Loucy (cell line): ENCODE data around the gene OGDH.

Experiments used
- H2AFZ ChIP-seq: fragments of 200-600 bp; sonication (generic); 2 replicates; pipeline ENCODE4 v1.6.0; 2016; ENCODE audit warnings: antibody characterized with exemption, mild to moderate bottlenecking, low read length, moderate library complexity
- H3F3A ChIP-seq: fragments of 200-600 bp; 2 replicates; pipeline ENCODE4 v1.6.0; 2016; ENCODE audit warnings: antibody characterized with exemption, low read depth, mild to moderate bottlenecking
- H3K27me3 ChIP-seq: fragments of 200-600 bp; sonication (generic); 2 replicates; pipeline ENCODE4 v1.6.1; 2014; ENCODE audit warnings: low read length, mild to moderate bottlenecking; ENCODE audit not compliant: insufficient read depth, poor library complexity, severe bottlenecking
- H3K36me3 ChIP-seq: fragments of 200-600 bp; sonication (generic); 2 replicates; pipeline ENCODE4 v1.6.1; 2016; ENCODE audit warnings: low read length; ENCODE audit not compliant: insufficient read depth
- H3K4me1 ChIP-seq: fragments of 200-600 bp; sonication (generic); 2 replicates; pipeline ENCODE4 v1.5.1; 2014; ENCODE audit warnings: low read length, mild to moderate bottlenecking; ENCODE audit not compliant: insufficient read depth, poor library complexity, severe bottlenecking
- H3K4me2 ChIP-seq: fragments of 200-600 bp; sonication (generic); 2 replicates; pipeline ENCODE4 v1.6.0; 2014; ENCODE audit warnings: antibody characterized with exemption, low read length, low read depth, mild to moderate bottlenecking; ENCODE audit not compliant: poor library complexity, severe bottlenecking
- H3K4me3 ChIP-seq: fragments of 200-600 bp; sonication (generic); 2 replicates; pipeline ENCODE4 v1.5.1; 2014; ENCODE audit warnings: low read length, mild to moderate bottlenecking, mixed read lengths; ENCODE audit not compliant: poor library complexity, severe bottlenecking
- H3K79me2 ChIP-seq: fragments of 200-600 bp; sonication (generic); 2 replicates; pipeline ENCODE4 v1.6.1; 2014; ENCODE audit warnings: low read length; ENCODE audit not compliant: insufficient read depth
- H3K9ac ChIP-seq: fragments of 200-600 bp; sonication (generic); 2 replicates; pipeline ENCODE4 v1.6.0; 2014; ENCODE audit warnings: mild to moderate bottlenecking, low read depth, low read length, moderate library complexity; ENCODE audit not compliant: poor library complexity, severe bottlenecking
- H3K9me2 ChIP-seq: fragments of 200-600 bp; sonication (generic); replicated peaks from 2 replicates; pipeline ENCODE4 v1.6.1; 2016; ENCODE audit warnings: low read depth, low read length, mixed read lengths
- H3K9me3 ChIP-seq: fragments of 200-600 bp; sonication (generic); 2 replicates; pipeline ENCODE4 v1.6.1; 2014; ENCODE audit warnings: mild to moderate bottlenecking, antibody characterized with exemption, low read length, low read depth; ENCODE audit not compliant: insufficient read depth
- H4K20me1 ChIP-seq: fragments of 200-600 bp; sonication (generic); 2 replicates; pipeline ENCODE4 v1.6.0; 2014; ENCODE audit warnings: antibody characterized with exemption, low read length, mild to moderate bottlenecking; ENCODE audit not compliant: insufficient read depth, poor library complexity, severe bottlenecking
- EZH2phosphoT487 ChIP-seq: fragments of 200-600 bp; IDR thresholded peaks from 2 replicates; pipeline ENCODE4 v1.6.1; 2018; ENCODE audit warnings: antibody characterized with exemption, mild to moderate bottlenecking, moderate library complexity, borderline replicate concordance
- TF ChIP-seq, protein P1 (sequence below): fragments of 200-600 bp; sonication (generic); conservative IDR thresholded peaks from 2 replicates; pipeline ENCODE4 v1.5.1; 2014; ENCODE audit warnings: mild to moderate bottlenecking, antibody characterized with exemption, low read length

OGDH gene

DNA sequence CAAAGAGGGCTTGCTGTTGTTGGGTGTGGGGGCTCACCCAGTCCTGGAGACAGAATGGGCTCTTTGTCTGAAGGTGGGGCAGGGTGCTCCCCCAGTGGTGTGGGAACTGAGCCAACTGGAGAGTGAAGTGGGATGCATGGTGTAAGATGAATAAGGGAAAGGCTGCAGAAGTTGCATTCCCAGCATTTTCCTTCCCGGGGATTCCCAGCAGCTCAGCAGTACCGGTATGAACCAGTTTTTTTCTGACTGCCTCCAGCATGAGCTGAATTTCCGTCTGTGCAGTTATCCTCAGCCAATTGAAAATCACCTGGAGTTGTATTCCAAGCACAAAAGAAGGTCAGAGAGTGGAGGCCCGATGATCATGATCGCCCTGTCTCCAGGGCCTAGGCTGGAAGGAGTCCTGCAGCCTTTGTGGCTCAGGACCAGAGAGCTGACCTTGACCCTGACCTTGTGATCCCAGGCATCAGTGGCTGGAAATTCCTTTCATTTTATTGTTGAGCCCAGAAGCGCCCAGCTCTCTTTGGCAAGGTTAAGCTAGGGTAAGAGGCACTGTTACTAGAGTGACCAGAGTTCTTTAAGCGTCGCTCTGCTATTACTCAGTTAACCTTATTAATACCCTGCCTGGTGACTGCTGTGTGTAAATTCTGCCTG, 33.4 kb downstream of the OGDH start:
- peak overlapping the region; percentile 77 for H3K9ac ChIP-seq
- H3K4me2 ChIP-seq: peak overlapping the region; percentile 90

DNA sequence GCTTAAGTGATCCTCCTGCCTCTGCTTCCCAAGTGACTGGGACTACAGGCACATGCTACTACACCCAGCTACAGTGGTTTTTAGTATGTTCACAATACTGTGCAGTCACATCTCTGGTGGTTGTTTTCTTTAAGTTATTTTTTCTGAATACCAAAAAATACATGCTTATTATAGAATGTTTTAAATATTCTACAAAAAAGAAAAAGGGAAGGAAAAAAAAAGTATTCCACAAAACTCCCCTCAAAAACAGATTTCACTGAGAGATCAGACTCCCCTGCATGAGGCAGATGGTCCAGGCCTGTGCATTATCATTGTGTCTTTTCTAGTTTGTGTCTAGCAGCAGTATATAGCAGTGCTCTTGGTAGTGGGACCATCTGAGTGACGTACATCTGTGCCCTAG, 36.8 kb downstream of the OGDH start:
- H3K27me3 ChIP-seq: no peaks in the 10 kb centered on the region
- no peaks in the 10 kb centered on the region for H4K20me1 ChIP-seq
- peaks cover 10% of the 10 kb centered on the region; the same call in 1 of the 2 replicates for H3K79me2 ChIP-seq
- H3K9ac ChIP-seq: no peak overlapping the region
- H3K9me3 ChIP-seq: no peaks in the 10 kb centered on the region
- H3F3A ChIP-seq: no peaks in the 10 kb centered on the region
- no peak overlapping the region for H2AFZ ChIP-seq
- H3K9me2 ChIP-seq: no peaks in the 10 kb centered on the region
- TF ChIP-seq, protein P1, sequence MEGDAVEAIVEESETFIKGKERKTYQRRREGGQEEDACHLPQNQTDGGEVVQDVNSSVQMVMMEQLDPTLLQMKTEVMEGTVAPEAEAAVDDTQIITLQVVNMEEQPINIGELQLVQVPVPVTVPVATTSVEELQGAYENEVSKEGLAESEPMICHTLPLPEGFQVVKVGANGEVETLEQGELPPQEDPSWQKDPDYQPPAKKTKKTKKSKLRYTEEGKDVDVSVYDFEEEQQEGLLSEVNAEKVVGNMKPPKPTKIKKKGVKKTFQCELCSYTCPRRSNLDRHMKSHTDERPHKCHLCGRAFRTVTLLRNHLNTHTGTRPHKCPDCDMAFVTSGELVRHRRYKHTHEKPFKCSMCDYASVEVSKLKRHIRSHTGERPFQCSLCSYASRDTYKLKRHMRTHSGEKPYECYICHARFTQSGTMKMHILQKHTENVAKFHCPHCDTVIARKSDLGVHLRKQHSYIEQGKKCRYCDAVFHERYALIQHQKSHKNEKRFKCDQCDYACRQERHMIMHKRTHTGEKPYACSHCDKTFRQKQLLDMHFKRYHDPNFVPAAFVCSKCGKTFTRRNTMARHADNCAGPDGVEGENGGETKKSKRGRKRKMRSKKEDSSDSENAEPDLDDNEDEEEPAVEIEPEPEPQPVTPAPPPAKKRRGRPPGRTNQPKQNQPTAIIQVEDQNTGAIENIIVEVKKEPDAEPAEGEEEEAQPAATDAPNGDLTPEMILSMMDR: no peak
- no peak for TF ChIP-seq EZH2phosphoT487
- no peak overlapping the region for H3K4me3 ChIP-seq
- H3K4me2 ChIP-seq: no peak overlapping the region
- H3K36me3 ChIP-seq: peaks cover 4% of the 10 kb centered on the region; the same call in 1 of the 2 replicates
- peaks cover 24% of the 10 kb centered on the region for H3K4me1 ChIP-seq

More for the DNA sequence above, 33.4 kb downstream of the OGDH start:
- Histone ChIP-seq H3K4me3 (peak overlapping the region; percentile 71), H3F3A (no peaks in the 10 kb centered on the region), H3K9me3 (no peaks in the 10 kb centered on the region), H2AFZ (no peak overlapping the region), H3K79me2 (peaks cover 29% of the 10 kb centered on the region; the same call in 1 of the 2 replicates), H3K4me1 (peaks cover 58% of the 10 kb centered on the region), H3K9me2 (no peaks in the 10 kb centered on the region), H3K36me3 (no peaks in the 10 kb centered on the region), H3K27me3 (no peaks in the 10 kb centered on the region), H4K20me1 (no peaks in the 10 kb centered on the region)
- TF ChIP-seq EZH2phosphoT487: no peak
- TF ChIP-seq, protein P1: no peak

DNA sequence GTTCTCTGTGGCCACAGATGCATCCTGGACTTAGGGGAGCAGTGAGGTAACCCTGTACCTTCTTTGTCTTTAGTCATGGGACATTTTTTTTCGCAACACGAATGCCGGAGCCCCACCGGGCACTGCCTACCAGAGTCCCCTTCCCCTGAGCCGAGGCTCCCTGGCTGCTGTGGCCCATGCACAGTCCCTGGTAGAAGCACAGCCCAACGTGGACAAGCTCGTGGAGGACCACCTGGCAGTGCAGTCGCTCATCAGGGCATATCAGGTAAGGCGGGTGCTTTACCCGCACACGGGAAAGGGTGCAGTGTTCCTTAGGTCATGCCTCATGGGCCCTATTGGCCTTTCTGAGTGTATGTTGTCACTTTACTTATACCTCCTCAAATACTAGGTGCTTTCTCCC, 38.8 kb downstream of the OGDH start:
- no peak overlapping the region for H3K9ac ChIP-seq
- TF ChIP-seq EZH2phosphoT487: no peak
- TF ChIP-seq, protein P1: no peak

More for the DNA sequence above, 38.8 kb downstream of the OGDH start:
- H3K4me2 ChIP-seq: no peak overlapping the region
- H3K79me2 ChIP-seq: peaks cover 5% of the 10 kb centered on the region; the same call in 1 of the 2 replicates
- H3K4me3 ChIP-seq: no peak overlapping the region
- no peaks in the 10 kb centered on the region for H4K20me1 ChIP-seq
- no peaks in the 10 kb centered on the region for H3K27me3 ChIP-seq
- peaks cover 6% of the 10 kb centered on the region; the same call in 1 of the 2 replicates for H3K36me3 ChIP-seq
- no peaks in the 10 kb centered on the region for H3F3A ChIP-seq
- no peak overlapping the region for H2AFZ ChIP-seq
- H3K9me2 ChIP-seq: no peaks in the 10 kb centered on the region
- peaks cover 5% of the 10 kb centered on the region for H3K4me1 ChIP-seq
- H3K9me3 ChIP-seq: no peaks in the 10 kb centered on the region
